Raji (cell line): ENCODE measurements around the gene GRHPR.

ENCODE experiments used
- POLR2A ChIP-seq: IDR thresholded peaks from 2 replicates; pipeline ENCODE4 v1.6.1; 2011; ENCODE audit warnings: low read depth, low read length, control low read depth; ENCODE audit not compliant: insufficient read depth

Gene GRHPR

DNA sequence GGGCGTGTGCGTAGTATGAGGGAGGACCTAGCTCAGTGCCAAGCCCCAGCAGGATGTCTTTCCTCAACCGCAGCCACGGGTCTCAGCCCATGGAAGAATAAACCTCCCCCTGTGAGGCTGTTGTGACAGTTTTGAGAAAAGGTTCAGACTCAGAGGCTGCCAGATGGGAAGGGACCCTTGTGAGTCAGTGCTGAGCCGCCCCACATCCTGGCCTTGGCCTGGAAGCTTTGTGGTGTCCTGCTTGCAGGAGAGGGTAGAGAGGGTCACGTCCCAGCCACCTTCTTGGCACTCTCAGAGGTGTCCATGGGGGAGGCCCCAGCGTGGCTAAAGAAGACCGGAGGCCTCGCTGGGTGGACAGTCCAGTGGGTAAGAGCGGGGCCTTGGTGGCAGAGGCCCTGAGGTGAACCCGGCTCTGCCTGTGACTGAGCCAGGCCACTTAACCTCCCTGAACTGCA is 2.8 kb downstream of the GRHPR start:
- no peak for TF ChIP-seq POLR2A

DNA sequence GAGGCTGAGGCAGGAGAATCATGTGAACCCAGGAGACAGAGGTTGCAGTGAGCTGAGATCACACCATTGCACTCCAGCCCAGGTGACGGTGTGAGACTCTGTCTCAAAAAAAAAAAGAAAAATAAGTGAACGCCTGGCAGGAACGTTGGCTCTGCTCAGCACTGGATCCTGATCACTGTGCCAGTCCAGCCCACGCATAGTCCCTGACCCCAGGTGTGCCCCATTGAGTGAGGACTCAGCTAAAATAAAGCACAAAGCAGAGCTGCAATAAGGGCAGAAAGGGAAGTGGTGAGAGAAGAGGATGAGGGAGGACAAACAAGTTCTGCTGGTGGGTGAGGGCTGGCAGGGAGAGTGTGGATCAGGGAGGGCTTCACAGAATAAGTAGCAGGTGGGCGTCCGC is 4.3 kb downstream of the GRHPR start:
- TF ChIP-seq POLR2A: no peak

- no peak for TF ChIP-seq POLR2A
Measured at GRCh38 chr9:37428345-37428744, 5.8 kb downstream of the GRHPR start.

GRCh38 chr9:37429441-37430285 is 7.2 kb downstream of the GRHPR start:
- no peak for TF ChIP-seq POLR2A

GRCh38 chr9:37430841-37431597 is 8.5 kb downstream of the GRHPR start:
- no peak for TF ChIP-seq POLR2A

- TF ChIP-seq POLR2A: no peak
Measured at GRCh38 chr9:37432020-37432419, 9.5 kb downstream of the GRHPR start.

GRCh38 chr9:37433867-37434371 is 11.4 kb downstream of the GRHPR start:
- no peak for TF ChIP-seq POLR2A

- TF ChIP-seq POLR2A: no peak
Measured at GRCh38 chr9:37436540-37436939, 14.0 kb downstream of the GRHPR start.

- no peak for TF ChIP-seq POLR2A
Measured at GRCh38 chr9:37437010-37437409, 14.5 kb downstream of the GRHPR start.

GRCh38 chr9:37437621-37438020 is 15.1 kb downstream of the GRHPR start:
- TF ChIP-seq POLR2A: no peak

DNA sequence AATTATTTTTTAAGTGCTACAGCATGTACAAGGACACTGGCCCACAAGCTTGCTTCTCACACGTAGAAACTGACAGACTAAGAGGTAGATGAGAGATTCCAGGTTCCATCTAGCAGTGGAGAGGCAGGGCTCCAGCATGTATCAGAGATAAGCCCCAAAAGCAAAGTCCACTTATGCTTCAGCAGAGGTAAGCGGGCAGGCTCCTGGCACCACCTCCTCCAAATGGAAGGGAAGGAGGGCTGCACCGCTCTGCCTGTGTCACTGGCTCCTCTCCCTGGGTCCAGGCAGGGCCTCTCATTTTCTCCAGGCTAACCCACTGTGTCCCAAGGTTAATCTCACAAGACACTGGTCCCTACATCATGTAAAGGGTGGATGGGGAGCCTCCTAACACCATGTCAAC is 15.9 kb downstream of the GRHPR start:
- no peak for TF ChIP-seq POLR2A

DNA sequence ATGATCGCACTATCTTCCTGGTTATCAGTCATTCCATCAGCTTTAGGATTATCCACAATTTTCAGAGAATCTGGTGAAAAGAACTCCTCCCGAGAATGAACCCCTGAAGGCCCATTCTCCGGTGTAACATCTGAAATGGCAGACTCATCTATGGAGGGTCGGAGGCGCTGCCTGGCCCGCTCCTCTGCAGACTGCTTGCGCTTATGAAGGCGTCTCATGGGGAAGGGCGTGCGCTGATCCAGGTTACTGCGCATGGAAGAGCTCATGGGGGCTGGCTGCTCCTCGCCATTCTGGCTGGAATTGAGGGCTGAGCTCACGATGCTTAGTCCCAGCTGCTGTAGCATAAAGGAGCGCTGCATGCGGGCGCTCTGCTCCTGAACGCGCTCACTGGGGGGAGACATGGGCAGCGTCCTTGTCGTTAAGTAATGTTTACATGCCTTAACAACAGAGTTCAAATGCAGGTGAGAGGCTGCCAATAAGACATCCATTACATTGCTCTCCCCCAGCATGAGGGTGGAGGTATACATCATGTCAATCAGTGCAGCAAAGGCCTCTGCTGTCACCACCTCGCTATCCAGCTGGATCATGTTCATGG is 19.4 kb downstream of the GRHPR start:
- TF ChIP-seq POLR2A: no peak

DNA sequence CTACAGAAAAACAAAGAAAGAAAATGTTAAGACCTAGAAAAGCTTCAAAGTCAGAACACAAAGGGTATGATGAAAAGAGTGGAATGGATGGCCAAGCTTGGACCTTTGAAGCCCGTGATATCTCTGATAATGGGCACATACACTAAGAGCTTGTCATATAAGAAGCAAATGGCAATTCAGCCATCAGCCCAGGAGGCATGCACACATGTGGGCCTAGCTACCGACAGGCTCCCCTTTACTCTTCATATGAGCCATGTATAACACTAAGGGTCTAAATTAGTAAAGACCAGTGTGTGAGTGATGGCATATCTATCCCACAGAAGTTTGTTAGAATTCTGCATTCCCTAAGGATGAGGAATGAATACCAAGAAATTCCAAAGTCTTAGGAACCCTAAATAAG is 20.1 kb downstream of the GRHPR start:
- TF ChIP-seq POLR2A: no peak

- TF ChIP-seq POLR2A: no peak
Measured at GRCh38 chr9:37443566-37443965, 21.1 kb downstream of the GRHPR start.

DNA sequence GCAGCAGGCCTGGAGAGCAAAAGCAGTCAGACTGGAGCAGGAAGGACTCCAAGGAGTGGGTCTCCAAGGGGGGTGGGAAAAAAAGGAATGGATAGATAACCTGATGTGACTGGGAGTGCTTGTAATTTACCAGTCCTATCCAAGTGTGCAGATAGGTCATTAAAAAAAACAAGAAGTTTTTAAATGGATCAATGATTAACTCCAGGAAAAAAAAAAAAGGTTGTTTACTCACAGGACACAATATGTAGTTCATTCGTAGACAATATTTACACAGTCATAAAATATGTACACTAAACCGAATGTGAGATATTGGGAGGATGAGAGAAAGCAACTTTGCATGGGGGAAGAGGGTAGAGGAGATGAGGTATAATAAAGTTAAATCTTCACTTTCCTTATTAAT is 22.4 kb downstream of the GRHPR start:
- TF ChIP-seq POLR2A: no peak

- no peak for TF ChIP-seq POLR2A
Measured at GRCh38 chr9:37445832-37446231, 23.3 kb downstream of the GRHPR start.
